Astrocyte (in vitro differentiated cells and primary cell): ENCODE measurements around the gene ATCAY. TPM values are rescaled to one million over a fixed set of nuclear protein-coding genes. Genes with fewer than 3 reads are reported as not detected.

Experiments used
- DNase-seq: peaks from one replicate; pipeline ENCODE4 v3.0.0-alpha.2; 2010; ENCODE audit warnings: low read depth
- FAIRE-seq: peaks from 2 replicates; lab custom pipeline; 2011; peaks lifted over from hg19 to GRCh38; lab: Jason Lieb, UNC
- H2AFZ ChIP-seq: 2 replicates; pipeline ENCODE4 v1.6.0; 2012; ENCODE audit warnings: low read depth, low read length, inconsistent platforms
- H3K27ac ChIP-seq: 2 replicates; pipeline ENCODE4 v1.5.1; 2011; ENCODE audit warnings: low read depth, low read length, inconsistent platforms
- H3K27me3 ChIP-seq: 2 replicates; pipeline ENCODE4 v1.6.0; 2011; ENCODE audit warnings: low read length, inconsistent platforms; ENCODE audit not compliant: insufficient read depth
- H3K36me3 ChIP-seq: 2 replicates; pipeline ENCODE4 v1.5.1; 2011; ENCODE audit warnings: low read length, inconsistent platforms; ENCODE audit not compliant: insufficient read depth
- H3K4me1 ChIP-seq: 2 replicates; pipeline ENCODE4 v1.5.1; 2011; ENCODE audit warnings: low read length, inconsistent platforms; ENCODE audit not compliant: insufficient read depth
- H3K4me2 ChIP-seq: 2 replicates; pipeline ENCODE4 v1.6.0; 2012; ENCODE audit warnings: low read length, inconsistent platforms
- H3K4me3 ChIP-seq: 2 replicates; pipeline ENCODE4 v1.5.1; 2011; ENCODE audit warnings: low read depth, mild to moderate bottlenecking, low read length, inconsistent platforms; ENCODE audit not compliant: insufficient read depth
- H3K79me2 ChIP-seq: 2 replicates; pipeline ENCODE4 v1.6.0; 2012; ENCODE audit warnings: mild to moderate bottlenecking, low read length, inconsistent platforms; ENCODE audit not compliant: insufficient read depth
- H3K9ac ChIP-seq: 2 replicates; pipeline ENCODE4 v1.6.0; 2012; ENCODE audit warnings: mild to moderate bottlenecking, low read length, inconsistent platforms
- H3K9me3 ChIP-seq: 2 replicates; pipeline ENCODE4 v1.5.1; 2012; ENCODE audit warnings: low read depth, mild to moderate bottlenecking, low read length, inconsistent platforms; ENCODE audit not compliant: insufficient read depth
- H4K20me1 ChIP-seq: 2 replicates; pipeline ENCODE4 v1.6.0; 2012; ENCODE audit warnings: low read length, inconsistent platforms; ENCODE audit not compliant: insufficient read depth
- H3K27ac Mint-ChIP-seq: one replicate; pipeline ENCODE4 v1.8.0; 2021; ENCODE audit warnings: mild to moderate bottlenecking, mixed read lengths; ENCODE audit not compliant: unreplicated experiment
- H3K27me3 Mint-ChIP-seq: one replicate; pipeline ENCODE4 v1.8.0; 2021; ENCODE audit warnings: low read depth, mixed read lengths; ENCODE audit not compliant: unreplicated experiment
- H3K36me3 Mint-ChIP-seq: one replicate; pipeline ENCODE4 v1.8.0; 2021; ENCODE audit warnings: low read depth, mixed read lengths; ENCODE audit not compliant: unreplicated experiment
- H3K4me1 Mint-ChIP-seq: one replicate; pipeline ENCODE4 v1.8.0; 2021; ENCODE audit warnings: low read depth, mixed read lengths; ENCODE audit not compliant: unreplicated experiment
- H3K4me3 Mint-ChIP-seq: one replicate; pipeline ENCODE4 v1.8.0; 2021; ENCODE audit warnings: mild to moderate bottlenecking, moderate library complexity, mixed read lengths; ENCODE audit not compliant: unreplicated experiment
- H3K9me3 Mint-ChIP-seq: one replicate; pipeline ENCODE4 v1.8.0; 2021; ENCODE audit warnings: mild to moderate bottlenecking, mixed read lengths; ENCODE audit not compliant: unreplicated experiment
- CTCF ChIP-seq: IDR thresholded peaks from 2 replicates; pipeline ENCODE4 v1.5.1; 2011; ENCODE audit warnings: low read depth, mild to moderate bottlenecking, inconsistent platforms, low read length, moderate library complexity; ENCODE audit not compliant: insufficient read depth
- EZH2 ChIP-seq: IDR thresholded peaks from 2 replicates; pipeline ENCODE4 v1.6.1; 2012; ENCODE audit warnings: mild to moderate bottlenecking, low read length, inconsistent platforms; ENCODE audit not compliant: insufficient read depth
- microRNA-seq: library from miRNA; unstranded; fragments of <30 nt; microRNA quantifications from one replicate; pipeline ENCODE4 v1.2.0, GENCODE V29; 2020
- total RNA-seq: library from RNA; stranded (reverse); gene quantifications from 2 replicates; pipeline ENCODE4 v1.2.1, GENCODE V29; 2021

The ATCAY gene
- total RNA-seq, 1 donor from 2014 or later = 6.5 TPM

GRCh38 chr19:3975637-3976087, 95.2 kb downstream of the ATCAY start:
- peaks cover 23% of the 10 kb centered on the region for H3K4me1 ChIP-seq
- peaks cover 73% of the 10 kb centered on the region for H4K20me1 ChIP-seq
- no peak overlapping the region for H3K27ac ChIP-seq
- peaks cover 50% of the 10 kb centered on the region for H3K36me3 ChIP-seq
- FAIRE-seq (no peak), DNase-seq (no peak)
- peak overlapping the region; percentile 87 for H3K27ac Mint-ChIP-seq
- no peak overlapping the region for H3K9ac ChIP-seq
- H3K4me2 ChIP-seq = no peak overlapping the region
- H3K79me2 ChIP-seq = peaks cover 58% of the 10 kb centered on the region
- no peaks in the 10 kb centered on the region for H3K9me3 Mint-ChIP-seq
- H3K4me1 Mint-ChIP-seq = peaks cover 22% of the 10 kb centered on the region
- no peaks in the 10 kb centered on the region for H3K27me3 ChIP-seq
- H2AFZ ChIP-seq = no peak overlapping the region
- no peak overlapping the region for H3K4me3 Mint-ChIP-seq
- no peak overlapping the region for H3K4me3 ChIP-seq
- peaks cover 14% of the 10 kb centered on the region for H3K36me3 Mint-ChIP-seq
- no peaks in the 10 kb centered on the region for H3K9me3 ChIP-seq
- H3K27me3 Mint-ChIP-seq = no peaks in the 10 kb centered on the region
- TF ChIP-seq CTCF (no peak), EZH2 (no peak)

- no peak for FAIRE-seq
- peak overlapping the region; percentile 9 for H3K4me3 ChIP-seq
- H3K36me3 ChIP-seq = peaks cover 60% of the 10 kb centered on the region
- H4K20me1 ChIP-seq = peaks cover 78% of the 10 kb centered on the region
- DNase-seq = no peak
- peaks cover 26% of the 10 kb centered on the region for H3K4me1 ChIP-seq
- H3K9me3 Mint-ChIP-seq = no peaks in the 10 kb centered on the region
- no peaks in the 10 kb centered on the region for H3K9me3 ChIP-seq
- H3K36me3 Mint-ChIP-seq = peaks cover 16% of the 10 kb centered on the region
- peak overlapping the region; percentile 10 for H3K27ac ChIP-seq
- peaks cover 29% of the 10 kb centered on the region for H3K4me1 Mint-ChIP-seq
- H3K27me3 ChIP-seq = no peaks in the 10 kb centered on the region
- no peaks in the 10 kb centered on the region for H3K27me3 Mint-ChIP-seq
- H3K9ac ChIP-seq = peak overlapping the region; percentile 32
- H2AFZ ChIP-seq = no peak overlapping the region
- peak overlapping the region; percentile 57 for H3K4me3 Mint-ChIP-seq
- peaks cover 66% of the 10 kb centered on the region for H3K79me2 ChIP-seq
- H3K27ac Mint-ChIP-seq = peak overlapping the region; percentile 87
- TF ChIP-seq EZH2 (no peak), CTCF (no peak)
- H3K4me2 ChIP-seq = peak overlapping the region; percentile 17
These were observed 96.2 kb downstream of the ATCAY start for GRCh38 chr19:3976495-3977241.

Small RNAs within 50 kb of the gene (microRNA-seq; reads per million reads assigned to microRNA genes)
- gene MIR637 = not detected

Other genes starting within 250 kb of the ATCAY start
- 42.0 and 44.2 TPM in 2 replicates for gene PIP5K1C, start 180.2 kb upstream of the ATCAY start, total RNA-seq
- 0.58 and 2.0 TPM in 2 replicates for gene TJP3, start 172.3 kb upstream of the ATCAY start, total RNA-seq
- 16.4 and 16.5 TPM in 2 replicates for gene APBA3, start 119.0 kb upstream of the ATCAY start, total RNA-seq
- 41.6 and 43.5 TPM in 2 replicates for gene MRPL54, start 118.0 kb upstream of the ATCAY start, total RNA-seq
- gene RAX2, start 108.5 kb upstream of the ATCAY start, total RNA-seq = not detected in 2 replicates
- 0.22 TPM in 1 of 2 replicates, not detected in the other for gene MATK, start 94.3 kb upstream of the ATCAY start, total RNA-seq
- gene ZFR2, start 11.6 kb upstream of the ATCAY start, total RNA-seq = 2.0 and 2.1 TPM in 2 replicates
- 0.73 TPM in 1 of 2 replicates, not detected in the other for gene NMRK2, start 52.4 kb downstream of the ATCAY start, total RNA-seq
- gene DAPK3, start 90.4 kb downstream of the ATCAY start, total RNA-seq = 242 and 264 TPM in 2 replicates
- gene EEF2, start 104.8 kb downstream of the ATCAY start, total RNA-seq = 2,578 and 2,739 TPM in 2 replicates
- 26.0 and 26.4 TPM in 2 replicates for gene PIAS4, start 127.1 kb downstream of the ATCAY start, total RNA-seq
- gene ZBTB7A, start 186.2 kb downstream of the ATCAY start, total RNA-seq = 24.3 and 26.9 TPM in 2 replicates
- 184 and 190 TPM in 2 replicates for gene MAP2K2, start 243.4 kb downstream of the ATCAY start, total RNA-seq